HepG2 (cell line): ENCODE results near the gene KLK14.

ENCODE experiments used
- BHLHE40 ChIP-seq: IDR thresholded peaks from 2 replicates; pipeline ENCODE4 v1.6.1; 2011; ENCODE audit warnings: low read length, improper control_type of control experiment
- HNRNPLL ChIP-seq: fragments of 200-400 bp; formaldehyde crosslinking; IDR thresholded peaks from 2 replicates; pipeline ENCODE4 v1.6.1; 2017; ENCODE audit warnings: mild to moderate bottlenecking, low read depth, low read length; ENCODE audit not compliant: poor library complexity, severe bottlenecking
- KDM1A ChIP-seq: IDR thresholded peaks from 2 replicates; pipeline ENCODE4 v1.6.1; 2016; ENCODE audit warnings: missing compliant biosample characterization
- MEIS1 ChIP-seq: sonication (generic); formaldehyde crosslinking; IDR thresholded peaks from 2 replicates; pipeline ENCODE4 v1.9.0; 2021; ENCODE audit warnings: mild to moderate bottlenecking, missing genetic modification reagents, moderate library complexity, borderline replicate concordance
- PHF8 ChIP-seq: sonication (generic); formaldehyde crosslinking; IDR thresholded peaks from 2 replicates; pipeline ENCODE4 v1.5.0; 2020; ENCODE audit warnings: missing genetic modification reagents
- POLR2A ChIP-seq, 2 experiments: IDR thresholded peaks; 2 replicates each; pipeline ENCODE4 v1.6.1; 2011; ENCODE audit warnings: low read depth in 2 of 2, low read length in 2 of 2, mild to moderate bottlenecking in 1 of 2, moderate library complexity in 1 of 2; ENCODE audit not compliant: insufficient read depth in 1 of 2
- ZNF414 ChIP-seq: sonication (generic); formaldehyde crosslinking; IDR thresholded peaks from 2 replicates; pipeline ENCODE4 v1.5.0; 2020; ENCODE audit warnings: missing genetic modification reagents
- TF ChIP-seq, protein P1 (sequence below): sonication (generic); formaldehyde crosslinking; conservative IDR thresholded peaks from 2 replicates; pipeline ENCODE4 v1.4.0; 2020; ENCODE audit warnings: missing genetic modification reagents

GRCh38 chr19:51091126-51091525, 8.4 kb upstream of the KLK14 start:
- TF ChIP-seq BHLHE40 (no peak), PHF8 (CRISPR knock-in tag) (no peak), HNRNPLL (no peak), KDM1A (CRISPR knock-in tag) (no peak), MEIS1 (CRISPR knock-in tag) (no peak), POLR2A (IDR thresholded peaks at IDR 0.05; ENCODE audit: insufficient read depth in 1 of 2, low read depth in 2 of 2, low read length in 2 of 2) (no peak), ZNF414 (CRISPR knock-in tag) (no peak)
- TF ChIP-seq, protein P1, sequence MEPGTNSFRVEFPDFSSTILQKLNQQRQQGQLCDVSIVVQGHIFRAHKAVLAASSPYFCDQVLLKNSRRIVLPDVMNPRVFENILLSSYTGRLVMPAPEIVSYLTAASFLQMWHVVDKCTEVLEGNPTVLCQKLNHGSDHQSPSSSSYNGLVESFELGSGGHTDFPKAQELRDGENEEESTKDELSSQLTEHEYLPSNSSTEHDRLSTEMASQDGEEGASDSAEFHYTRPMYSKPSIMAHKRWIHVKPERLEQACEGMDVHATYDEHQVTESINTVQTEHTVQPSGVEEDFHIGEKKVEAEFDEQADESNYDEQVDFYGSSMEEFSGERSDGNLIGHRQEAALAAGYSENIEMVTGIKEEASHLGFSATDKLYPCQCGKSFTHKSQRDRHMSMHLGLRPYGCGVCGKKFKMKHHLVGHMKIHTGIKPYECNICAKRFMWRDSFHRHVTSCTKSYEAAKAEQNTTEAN, result no peak
